ENCODE data around the gene ITGA7. TPM values are rescaled to one million over a fixed set of nuclear protein-coding genes. Genes with fewer than 3 reads are reported as not detected.

Gene ITGA7
- total and polyA plus RNA-seq, 4 donors: 34.4 to 115 (median 66.4) TPM

DNA sequence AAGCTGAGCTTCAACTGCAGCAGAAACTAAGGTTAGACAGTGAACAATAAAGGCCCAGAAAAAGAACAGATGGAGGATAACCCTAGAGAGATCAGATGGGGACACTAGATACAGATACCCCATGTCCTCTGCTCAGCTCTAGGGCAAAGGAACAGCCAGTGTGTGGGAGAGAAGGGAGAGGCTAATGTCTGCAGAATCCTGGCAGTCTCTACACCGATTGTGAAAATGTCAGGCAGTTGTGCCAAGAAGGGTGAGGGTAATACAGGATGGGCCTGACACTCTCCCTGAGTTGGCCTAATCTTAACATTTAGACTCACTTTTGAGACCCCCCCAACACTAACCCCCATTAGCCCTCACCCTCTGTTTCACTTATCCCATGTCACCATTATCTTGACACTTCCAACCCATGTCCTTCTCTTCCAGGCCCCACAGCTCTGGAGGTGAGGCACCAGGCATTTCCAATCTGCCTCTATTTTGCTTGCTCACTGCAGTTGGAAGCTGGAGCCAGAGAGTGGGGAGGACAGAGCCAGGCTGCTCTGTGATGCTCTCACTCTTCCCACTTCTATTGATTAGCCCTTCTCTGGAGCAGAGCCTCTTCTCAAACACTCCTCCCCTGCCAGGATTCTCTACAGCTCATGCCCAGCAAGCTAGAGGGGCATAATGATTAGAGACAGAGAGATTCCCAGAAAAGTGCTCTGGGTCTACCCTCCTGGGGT is 5.2 kb upstream of the ITGA7 start:
- WGBS (ENCODE audit: insufficient coverage): 50% methylated on average over 1 of the region's 1 CpG
- H3K9me3 ChIP-seq (ENCODE audit: control insufficient read depth, insufficient read depth, low read length): no peaks in the 10 kb centered on the region
- no peaks in the 10 kb centered on the region for H3K36me3 ChIP-seq (ENCODE audit: control insufficient read depth, insufficient read depth, low read length)
- peak overlapping the region; percentile 75 for H3K27ac ChIP-seq (ENCODE audit: low read depth, low read length)
- no peak overlapping the region for H3K4me3 ChIP-seq (ENCODE audit: low read depth, low read length)
- DNase-seq (ENCODE audit: low read depth in 4 of 6, low spot score in 6 of 6): no peak
- peaks cover 38% of the 10 kb centered on the region for H3K4me1 ChIP-seq (ENCODE audit: control insufficient read depth, insufficient read depth, low read length)
- H3K27me3 ChIP-seq (ENCODE audit: control insufficient read depth, insufficient read depth, low read length): peaks cover 17% of the 10 kb centered on the region

DNA sequence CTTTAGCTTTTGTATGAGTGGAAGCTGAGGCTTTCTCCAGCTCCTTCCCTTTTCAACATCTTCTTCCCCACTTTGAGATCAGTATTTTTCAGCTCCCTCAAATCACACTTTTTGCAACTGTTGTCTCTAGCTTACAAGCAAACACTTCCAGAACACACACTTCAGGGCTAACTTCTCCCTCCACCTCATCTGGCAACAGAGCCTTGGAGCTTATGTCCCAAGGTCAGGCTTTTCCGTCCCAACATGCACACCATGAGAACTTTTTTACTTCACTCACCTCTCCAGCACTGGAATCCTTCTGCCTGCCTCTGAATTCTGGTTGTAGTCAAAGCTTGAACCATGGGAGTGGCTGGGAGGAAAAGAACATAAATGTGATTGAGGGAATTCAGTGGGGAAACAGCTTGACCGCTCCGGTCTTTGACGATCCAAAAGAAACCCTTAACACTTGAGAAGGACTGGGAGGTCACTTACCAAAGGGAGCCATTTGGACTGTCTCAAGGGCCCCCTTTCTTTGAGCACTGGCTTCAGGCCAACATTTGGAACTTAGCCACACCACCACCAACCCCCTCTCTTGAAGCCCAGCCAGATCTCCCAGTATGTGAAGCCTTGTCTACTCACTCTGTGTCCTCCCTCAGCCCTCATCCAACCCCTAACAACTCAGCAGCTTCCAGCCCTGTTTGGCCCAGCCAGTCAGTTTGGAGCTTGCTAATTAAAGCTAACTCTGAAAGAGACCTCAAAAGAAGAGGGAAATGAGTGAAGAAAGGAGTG is 4.3 kb upstream of the ITGA7 start:
- WGBS (ENCODE audit: insufficient coverage): 62% methylated on average over 3 of the region's 4 CpGs

DNA sequence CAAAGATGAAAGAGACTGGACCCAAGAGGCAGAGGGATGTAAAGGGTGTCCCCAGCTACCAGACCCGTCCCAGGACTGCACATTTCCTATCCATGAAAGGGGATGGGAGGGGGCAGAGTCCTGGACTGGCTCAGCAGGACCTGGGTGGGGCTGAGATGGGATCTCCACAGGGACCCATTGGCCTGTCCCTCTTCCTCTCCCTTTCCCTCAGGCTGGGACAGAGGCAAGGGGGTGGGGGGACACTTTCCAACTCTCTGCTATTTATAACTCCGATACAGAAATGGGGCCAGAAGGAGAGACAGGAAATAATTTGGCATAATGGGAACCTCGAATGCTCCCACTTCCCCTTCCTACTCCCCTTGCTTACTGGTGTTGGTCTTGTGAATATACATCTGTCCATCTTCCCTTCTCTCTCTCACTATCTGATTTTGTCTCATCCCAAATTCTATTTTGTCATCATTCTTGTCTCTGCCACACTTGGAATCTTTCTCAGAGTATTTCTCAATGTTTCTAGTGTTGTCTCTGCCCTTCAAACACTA is 1.1 kb upstream of the ITGA7 start:
- peak overlapping the region; percentile 61 for H3K27ac ChIP-seq (ENCODE audit: low read depth, low read length)
- H3K9me3 ChIP-seq (ENCODE audit: control insufficient read depth, insufficient read depth, low read length): no peaks in the 10 kb centered on the region
- no CpG with 5 or more reads among the region's 3 CpGs for WGBS (ENCODE audit: insufficient coverage)
- peaks cover 2% of the 10 kb centered on the region for H3K36me3 ChIP-seq (ENCODE audit: control insufficient read depth, insufficient read depth, low read length)
- H3K4me3 ChIP-seq (ENCODE audit: low read depth, low read length): no peak overlapping the region
- no peak for DNase-seq (ENCODE audit: low read depth in 4 of 6, low spot score in 6 of 6)
- H3K27me3 ChIP-seq (ENCODE audit: control insufficient read depth, insufficient read depth, low read length): peaks cover 17% of the 10 kb centered on the region
- peaks cover 42% of the 10 kb centered on the region for H3K4me1 ChIP-seq (ENCODE audit: control insufficient read depth, insufficient read depth, low read length)

More for the DNA sequence above, 4.3 kb upstream of the ITGA7 start:
- Histone ChIP-seq H3K9me3 (ENCODE audit: control insufficient read depth, insufficient read depth, low read length) (no peaks in the 10 kb centered on the region), H3K36me3 (ENCODE audit: control insufficient read depth, insufficient read depth, low read length) (peaks cover 2% of the 10 kb centered on the region), H3K27me3 (ENCODE audit: control insufficient read depth, insufficient read depth, low read length) (peaks cover 17% of the 10 kb centered on the region), H3K27ac (ENCODE audit: low read depth, low read length) (peak overlapping the region; percentile 75), H3K4me1 (ENCODE audit: control insufficient read depth, insufficient read depth, low read length) (peaks cover 36% of the 10 kb centered on the region), H3K4me3 (ENCODE audit: low read depth, low read length) (peak overlapping the region; percentile 16)
- DNase-seq (ENCODE audit: low read depth in 4 of 6, low spot score in 6 of 6): peak in 2 of 6 donors; percentile 62 to 86

DNA sequence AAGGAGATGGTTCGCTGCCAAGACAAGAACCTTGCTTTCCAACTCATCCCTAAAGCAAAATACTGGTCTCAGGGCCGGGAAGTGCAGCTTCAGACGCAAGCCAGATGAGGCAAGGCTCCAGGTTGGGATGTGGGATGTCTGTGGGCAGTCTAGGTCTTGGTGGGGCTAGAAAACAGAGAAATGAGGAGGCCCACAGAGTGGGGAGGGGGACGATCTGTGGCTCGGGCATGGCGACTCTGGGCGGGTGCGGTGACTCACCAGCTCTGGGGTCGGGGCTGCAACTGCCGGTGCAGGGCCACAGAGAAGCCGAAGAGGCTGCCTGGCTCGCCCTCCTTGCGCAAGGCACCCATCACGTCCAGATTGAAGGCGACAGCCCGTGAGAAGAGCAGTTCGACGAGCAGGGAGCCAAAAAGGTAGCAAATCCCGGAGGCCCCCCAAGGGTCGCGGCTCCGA is 459 bp downstream of the ITGA7 start:
- no peaks in the 10 kb centered on the region for H3K9me3 ChIP-seq (ENCODE audit: control insufficient read depth, insufficient read depth, low read length)
- peaks cover 49% of the 10 kb centered on the region for H3K4me1 ChIP-seq (ENCODE audit: control insufficient read depth, insufficient read depth, low read length)
- 2% methylated on average over 21 of the region's 22 CpGs for WGBS (ENCODE audit: insufficient coverage)

DNA sequence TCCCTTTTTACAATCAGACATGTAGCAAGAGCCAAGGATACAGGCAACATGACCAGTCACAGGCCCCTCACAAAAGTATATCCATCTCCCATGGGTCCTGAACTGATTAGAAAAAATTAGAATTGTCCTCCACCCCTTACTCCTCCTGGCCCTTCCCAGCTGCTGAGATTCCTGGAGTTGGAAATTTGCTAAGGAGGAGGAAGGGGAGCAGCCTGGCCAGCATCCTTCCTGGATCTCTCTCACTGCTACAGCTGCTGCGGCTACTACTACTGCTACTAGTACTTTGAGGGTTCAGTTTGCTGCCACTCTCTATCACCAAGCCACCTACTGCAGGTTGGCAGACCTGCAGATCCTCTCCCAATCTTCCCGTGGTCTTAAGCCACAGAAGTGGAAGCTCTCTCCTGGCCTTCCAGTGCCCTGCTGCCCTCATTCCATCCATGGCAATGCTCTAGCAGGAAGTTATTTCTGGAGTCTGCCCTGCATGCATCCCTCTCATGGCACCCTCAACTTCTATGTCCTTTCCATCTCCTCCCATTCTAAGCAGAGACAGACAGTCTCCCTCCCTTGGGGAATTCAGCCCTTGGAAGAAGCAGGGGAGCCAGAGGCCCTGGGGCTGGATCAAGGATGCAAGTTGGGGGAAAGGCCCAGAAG is 1.0 kb downstream of the ITGA7 start:
- no peaks in the 10 kb centered on the region for H3K9me3 ChIP-seq (ENCODE audit: control insufficient read depth, insufficient read depth, low read length)
- peak overlapping the region; percentile 57 for H3K27ac ChIP-seq (ENCODE audit: low read depth, low read length)
- WGBS (ENCODE audit: insufficient coverage): 53% methylated on average over 2 of the region's 2 CpGs
- peaks cover 17% of the 10 kb centered on the region for H3K27me3 ChIP-seq (ENCODE audit: control insufficient read depth, insufficient read depth, low read length)
- peaks cover 49% of the 10 kb centered on the region for H3K4me1 ChIP-seq (ENCODE audit: control insufficient read depth, insufficient read depth, low read length)
- no peak for DNase-seq (ENCODE audit: low read depth in 4 of 6, low spot score in 6 of 6)
- peak overlapping the region; percentile 72 for H3K4me3 ChIP-seq (ENCODE audit: low read depth, low read length)
- H3K36me3 ChIP-seq (ENCODE audit: control insufficient read depth, insufficient read depth, low read length): peaks cover 7% of the 10 kb centered on the region

More for the DNA sequence above, 459 bp downstream of the ITGA7 start:
- Histone ChIP-seq H3K27me3 (ENCODE audit: control insufficient read depth, insufficient read depth, low read length) (peaks cover 17% of the 10 kb centered on the region), H3K4me3 (ENCODE audit: low read depth, low read length) (peak overlapping the region; percentile 72), H3K36me3 (ENCODE audit: control insufficient read depth, insufficient read depth, low read length) (peaks cover 7% of the 10 kb centered on the region), H3K27ac (ENCODE audit: low read depth, low read length) (peak overlapping the region; percentile 57)
- peak in 1 of 6 donors; percentile 25 for DNase-seq (ENCODE audit: low read depth in 4 of 6, low spot score in 6 of 6)

DNA sequence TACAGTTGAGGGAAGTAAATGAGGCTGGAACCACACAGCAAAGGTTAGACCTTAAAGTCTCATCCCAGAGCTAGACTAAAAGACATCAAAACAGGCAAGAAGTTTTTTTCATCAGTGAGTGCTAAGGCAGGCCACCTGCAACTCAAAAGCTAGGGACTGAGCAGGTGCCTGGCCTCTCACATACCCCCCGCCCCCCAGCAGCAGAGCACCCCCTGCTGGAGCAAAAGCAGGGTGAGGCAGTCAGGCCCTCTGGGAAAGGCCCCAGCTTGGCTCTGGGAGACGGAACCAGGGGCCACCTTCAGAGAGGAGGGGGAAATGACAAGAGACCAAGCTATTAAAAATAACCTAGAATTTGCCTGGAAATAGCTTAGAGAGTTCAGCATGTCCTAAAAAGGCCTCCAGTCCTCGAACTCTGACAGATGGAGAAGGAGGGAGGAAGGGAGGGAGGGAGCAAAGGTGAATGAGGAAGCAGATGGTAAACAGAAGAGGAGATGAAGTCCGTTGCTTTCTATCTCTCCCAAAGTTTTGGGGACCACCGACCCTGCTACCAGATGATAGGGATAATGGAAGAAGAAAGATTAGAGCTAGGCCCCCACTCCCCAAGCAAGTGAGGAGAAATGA is 1.8 kb downstream of the ITGA7 start:
- Histone ChIP-seq H3K36me3 (ENCODE audit: control insufficient read depth, insufficient read depth, low read length) (peaks cover 7% of the 10 kb centered on the region), H3K4me1 (ENCODE audit: control insufficient read depth, insufficient read depth, low read length) (peaks cover 49% of the 10 kb centered on the region), H3K9me3 (ENCODE audit: control insufficient read depth, insufficient read depth, low read length) (no peaks in the 10 kb centered on the region), H3K27ac (ENCODE audit: low read depth, low read length) (no peak overlapping the region), H3K27me3 (ENCODE audit: control insufficient read depth, insufficient read depth, low read length) (peaks cover 14% of the 10 kb centered on the region), H3K4me3 (ENCODE audit: low read depth, low read length) (no peak overlapping the region)
- 33% methylated on average over 2 of the region's 5 CpGs for WGBS (ENCODE audit: insufficient coverage)
- no peak for DNase-seq (ENCODE audit: low read depth in 4 of 6, low spot score in 6 of 6)

DNA sequence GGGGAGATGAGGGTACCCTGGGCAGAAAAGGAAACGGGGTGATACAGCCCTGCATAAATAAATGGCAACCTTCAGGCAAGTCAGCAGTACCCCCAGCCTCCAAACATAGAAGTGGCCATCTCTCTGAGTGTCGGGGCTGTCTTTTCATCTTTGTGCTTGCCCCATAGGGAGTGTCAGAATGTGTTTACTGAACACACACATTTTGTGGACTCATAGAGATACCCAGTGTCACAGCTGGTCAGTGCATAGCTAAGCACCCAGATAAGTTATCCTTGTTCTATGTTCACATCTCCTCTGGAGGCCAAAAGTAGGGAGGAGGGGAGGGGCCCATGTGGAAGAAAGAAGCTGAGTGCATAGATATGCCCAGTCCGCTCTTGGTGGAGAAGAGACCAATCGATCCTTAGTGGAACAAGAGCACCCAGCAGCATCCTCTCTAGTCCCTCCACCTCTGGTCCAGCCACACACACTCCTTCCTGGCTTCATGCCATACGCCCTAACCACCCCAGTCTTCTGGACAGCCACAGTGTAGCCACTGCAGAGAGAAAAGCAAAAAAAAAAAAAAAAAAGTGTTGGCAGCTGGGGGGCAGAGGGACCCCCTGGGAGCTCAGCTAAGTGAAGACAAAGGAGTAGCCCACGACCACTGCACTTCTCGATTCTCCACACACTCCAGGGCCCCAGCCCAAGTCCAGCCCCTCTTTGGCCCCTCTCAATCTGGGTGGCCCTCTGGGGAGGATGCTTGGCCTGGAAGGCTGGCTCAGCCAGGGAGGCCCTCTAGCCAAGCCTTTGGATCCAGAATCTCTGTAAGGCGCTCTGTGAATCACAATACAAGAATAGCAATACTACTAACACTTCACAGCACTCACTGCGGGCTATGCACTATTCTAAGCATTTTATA is 2.6 kb downstream of the ITGA7 start:
- H3K4me1 ChIP-seq (ENCODE audit: control insufficient read depth, insufficient read depth, low read length): peaks cover 49% of the 10 kb centered on the region
- DNase-seq (ENCODE audit: low read depth in 4 of 6, low spot score in 6 of 6): no peak
- H3K4me3 ChIP-seq (ENCODE audit: low read depth, low read length): no peak overlapping the region
- 44% methylated on average over 3 of the region's 9 CpGs for WGBS (ENCODE audit: insufficient coverage)
- peaks cover 11% of the 10 kb centered on the region for H3K27me3 ChIP-seq (ENCODE audit: control insufficient read depth, insufficient read depth, low read length)
- H3K36me3 ChIP-seq (ENCODE audit: control insufficient read depth, insufficient read depth, low read length): peaks cover 14% of the 10 kb centered on the region
- no peaks in the 10 kb centered on the region for H3K9me3 ChIP-seq (ENCODE audit: control insufficient read depth, insufficient read depth, low read length)
- no peak overlapping the region for H3K27ac ChIP-seq (ENCODE audit: low read depth, low read length)

DNA sequence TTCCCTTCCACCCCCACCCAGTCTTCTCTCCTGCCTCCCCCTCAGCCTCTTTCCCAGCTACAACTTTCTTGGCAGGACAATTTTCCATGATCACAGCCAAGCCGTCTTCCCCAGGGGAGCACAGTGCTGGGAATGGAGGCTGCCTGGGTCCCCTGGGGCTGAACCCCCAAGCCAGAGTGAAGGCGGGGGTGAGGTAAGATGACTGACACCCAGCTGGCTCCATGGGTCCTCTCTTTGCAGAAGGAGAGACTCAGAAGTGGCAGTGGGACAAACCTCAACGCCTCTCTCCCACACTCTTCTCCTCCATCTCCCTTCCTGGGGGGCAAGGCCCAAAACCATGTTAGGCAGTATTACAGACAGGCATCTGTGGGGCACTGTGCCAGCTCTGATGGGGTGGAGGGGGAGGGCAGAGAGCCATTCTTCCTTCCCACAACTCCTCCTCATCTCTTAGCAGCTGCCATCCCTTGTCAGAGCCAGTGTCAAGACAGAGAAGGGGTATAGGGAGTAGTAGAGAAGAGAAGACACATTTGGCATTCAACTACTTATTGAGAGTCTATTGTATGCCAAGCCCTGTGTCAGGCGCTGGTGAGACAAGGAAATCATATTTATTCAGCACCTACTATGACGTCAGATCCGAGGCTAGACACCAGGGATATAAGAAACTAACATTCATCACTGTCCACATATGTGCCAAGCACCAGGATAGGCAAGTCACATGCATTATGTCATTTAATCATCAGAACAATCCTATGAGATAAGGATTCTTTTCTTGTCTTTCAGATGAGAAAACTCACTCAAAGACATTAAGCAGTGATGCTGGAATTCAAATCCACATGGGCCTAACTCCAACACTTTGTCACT is 3.6 kb downstream of the ITGA7 start:
- DNase-seq (ENCODE audit: low read depth in 4 of 6, low spot score in 6 of 6): no peak
- H3K36me3 ChIP-seq (ENCODE audit: control insufficient read depth, insufficient read depth, low read length): peaks cover 21% of the 10 kb centered on the region
- H3K27me3 ChIP-seq (ENCODE audit: control insufficient read depth, insufficient read depth, low read length): peaks cover 4% of the 10 kb centered on the region
- H3K4me1 ChIP-seq (ENCODE audit: control insufficient read depth, insufficient read depth, low read length): peaks cover 49% of the 10 kb centered on the region
- 70% methylated on average over 2 of the region's 6 CpGs for WGBS (ENCODE audit: insufficient coverage)
- H3K27ac ChIP-seq (ENCODE audit: low read depth, low read length): no peak overlapping the region
- H3K4me3 ChIP-seq (ENCODE audit: low read depth, low read length): no peak overlapping the region
- H3K9me3 ChIP-seq (ENCODE audit: control insufficient read depth, insufficient read depth, low read length): no peaks in the 10 kb centered on the region
